Kidney (tissue), 14 donors: Measurements from ENCODE around the gene RPS6KA2. TPM values are rescaled to one million over a fixed set of nuclear protein-coding genes. Genes with fewer than 3 reads are reported as not detected.

Experiments used
- DNase-seq, 5 donors: peaks; one replicate each; pipeline ENCODE4 v3.0.0-alpha.2; 2013 to 2020
- FAIRE-seq: peaks from 2 replicates; lab custom pipeline; 2012; peaks lifted over from hg19 to GRCh38; lab: Jason Lieb, UNC
- H3K27ac ChIP-seq, 2 donors: one replicate each; pipeline ENCODE4 v1.7.0; 2013; ENCODE audit warnings: low read depth in 2 of 2, low read length in 2 of 2, inconsistent platforms in 1 of 2
- H3K27me3 ChIP-seq: one replicate; pipeline ENCODE4 v1.7.1; 2013; ENCODE audit warnings: low read length, inconsistent platforms; ENCODE audit not compliant: control insufficient read depth, insufficient read depth
- H3K36me3 ChIP-seq, 3 donors: one replicate each; pipeline versions ENCODE4 v1.7.0 to v1.7.1; 2013; ENCODE audit warnings: low read length in 3 of 3, control low read depth in 1 of 3, inconsistent platforms in 1 of 3; ENCODE audit not compliant: insufficient read depth in 3 of 3, control insufficient read depth in 2 of 3
- H3K4me1 ChIP-seq, 3 donors: one replicate each; pipeline versions ENCODE4 v1.7.0 to v1.7.1; 2013; ENCODE audit warnings: low read length in 3 of 3, inconsistent platforms in 1 of 3, low read depth in 1 of 3; ENCODE audit not compliant: control insufficient read depth in 2 of 3, insufficient read depth in 2 of 3
- H3K4me3 ChIP-seq, 3 donors: one replicate each; pipeline versions ENCODE4 v1.7.0 to v1.8.1; 2013; ENCODE audit warnings: low read length in 3 of 3, control low read depth in 1 of 3, inconsistent platforms in 1 of 3
- H3K9ac ChIP-seq, 3 donors: one replicate each; pipeline versions ENCODE4 v1.7.0 to v1.7.1; 2013; ENCODE audit warnings: low read length in 3 of 3, control low read depth in 1 of 3, inconsistent platforms in 1 of 3
- H3K9me3 ChIP-seq, 3 donors: one replicate each; pipeline versions ENCODE4 v1.7.0 to v1.7.1; 2013; ENCODE audit warnings: low read length in 3 of 3, control low read depth in 1 of 3, inconsistent platforms in 1 of 3; ENCODE audit not compliant: control insufficient read depth in 2 of 3, insufficient read depth in 1 of 3
- intact Hi-C: fragments of 100-400 bp; cut with DNase I; formaldehyde crosslinking; loops from one replicate; pipeline ENCODE4 v1.11.1; 2022
- polyA plus RNA-seq: library from polyadenylated mRNA; stranded (reverse); fragments of 350-450 nt; fragmentation: Illumina TruSeq; extraction: RNeasy Lipid Tissue Mini Kit (QIAGEN cat#74804); gene quantifications from one replicate; pipeline ENCODE4 v1.2.3, GENCODE V29; 2014; ENCODE audit warnings: low read depth, low replicate concordance; ENCODE audit not compliant: insufficient read depth
- total RNA-seq: library from RNA; stranded (reverse); fragmentation: NEBNext Ultra II Directional; extraction: Animal tissue kit (Norgen Biotek cat#: 25700); gene quantifications from one replicate; pipeline ENCODE4 v1.2.1, GENCODE V29; 2021
- TF ChIP-seq, protein P1 (sequence below): IDR thresholded peaks from 3 replicates; pipeline ENCODE4 v1.5.1; 2012; ENCODE audit warnings: mild to moderate bottlenecking, moderate library complexity, borderline replicate concordance; ENCODE audit not compliant: insufficient read depth; ENCODE audit errors: extremely low read depth
- donor health status: control.
- donor health status: control.
- donor health status: control.
- donor health status: control.
- donor health status: control.
- donor health status: DM: yes; HTN: yes; CAD: no.
- donor health status: Normal renal cell carcinoma (clear cell type).

RPS6KA2 gene
- total and polyA plus RNA-seq, 2 donors from 2014 or later, result 12.3 to 61.2 TPM

DNA sequence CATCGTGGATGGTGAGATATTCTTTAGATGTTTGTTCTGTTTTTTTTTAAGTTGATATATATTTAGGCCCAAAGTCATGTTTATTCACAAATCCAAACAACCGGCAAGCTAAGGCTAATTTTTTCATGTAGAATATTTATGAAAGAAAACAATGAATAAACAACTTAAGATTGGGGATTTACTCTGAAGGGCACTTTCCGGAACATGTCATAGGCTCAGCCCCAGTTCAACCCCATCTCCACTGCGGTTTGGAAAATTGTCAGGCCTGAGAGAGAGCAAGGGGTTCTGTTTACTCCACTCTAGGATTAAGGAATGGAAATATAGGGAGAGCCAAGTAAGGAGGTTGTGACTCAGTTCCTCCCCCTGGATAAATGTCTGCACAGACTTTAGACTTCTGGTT lies 18.3 kb downstream of the RPS6KA2 start:
- H3K9ac ChIP-seq, result no peak overlapping the region
- no peaks in the 10 kb centered on the region for H3K27me3 ChIP-seq
- peaks cover 0 to 2% (median 0%) of the 10 kb centered on the region in 3 donors for H3K4me1 ChIP-seq
- no peaks in the 10 kb centered on the region for H3K36me3 ChIP-seq
- no peak overlapping the region for H3K27ac ChIP-seq
- FAIRE-seq (no peak), DNase-seq (no peak)
- H3K9me3 ChIP-seq, result no peaks in the 10 kb centered on the region
- H3K4me3 ChIP-seq, result no peak overlapping the region
- TF ChIP-seq, protein P1, sequence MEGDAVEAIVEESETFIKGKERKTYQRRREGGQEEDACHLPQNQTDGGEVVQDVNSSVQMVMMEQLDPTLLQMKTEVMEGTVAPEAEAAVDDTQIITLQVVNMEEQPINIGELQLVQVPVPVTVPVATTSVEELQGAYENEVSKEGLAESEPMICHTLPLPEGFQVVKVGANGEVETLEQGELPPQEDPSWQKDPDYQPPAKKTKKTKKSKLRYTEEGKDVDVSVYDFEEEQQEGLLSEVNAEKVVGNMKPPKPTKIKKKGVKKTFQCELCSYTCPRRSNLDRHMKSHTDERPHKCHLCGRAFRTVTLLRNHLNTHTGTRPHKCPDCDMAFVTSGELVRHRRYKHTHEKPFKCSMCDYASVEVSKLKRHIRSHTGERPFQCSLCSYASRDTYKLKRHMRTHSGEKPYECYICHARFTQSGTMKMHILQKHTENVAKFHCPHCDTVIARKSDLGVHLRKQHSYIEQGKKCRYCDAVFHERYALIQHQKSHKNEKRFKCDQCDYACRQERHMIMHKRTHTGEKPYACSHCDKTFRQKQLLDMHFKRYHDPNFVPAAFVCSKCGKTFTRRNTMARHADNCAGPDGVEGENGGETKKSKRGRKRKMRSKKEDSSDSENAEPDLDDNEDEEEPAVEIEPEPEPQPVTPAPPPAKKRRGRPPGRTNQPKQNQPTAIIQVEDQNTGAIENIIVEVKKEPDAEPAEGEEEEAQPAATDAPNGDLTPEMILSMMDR, result no peak
- intact Hi-C loops, result no loop called here

DNA sequence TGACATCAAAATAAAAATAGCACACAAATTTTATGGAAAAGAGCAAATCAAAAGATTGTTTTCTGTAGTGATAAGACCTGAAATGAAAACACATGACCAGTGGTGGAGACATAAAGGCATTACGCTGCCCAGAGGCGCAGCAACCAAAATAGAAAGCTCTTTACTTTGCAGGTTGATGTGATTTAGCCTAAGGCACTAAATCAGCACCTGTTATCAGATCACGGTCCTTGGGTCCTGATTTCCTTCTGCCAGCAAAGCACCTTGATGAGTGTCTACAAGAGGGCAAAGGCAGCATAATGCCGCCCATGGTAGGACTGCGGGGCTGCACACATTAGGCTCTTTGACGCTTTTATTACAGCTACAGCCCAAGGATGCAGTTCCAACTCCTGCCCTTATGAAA lies 21.3 kb downstream of the RPS6KA2 start:
- FAIRE-seq (no peak), DNase-seq (no peak)
- Histone ChIP-seq H3K4me1 (peaks cover 0 to 2% (median 0%) of the 10 kb centered on the region in 3 donors), H3K9ac (no peak overlapping the region), H3K9me3 (no peaks in the 10 kb centered on the region), H3K36me3 (no peaks in the 10 kb centered on the region), H3K27me3 (no peaks in the 10 kb centered on the region), H3K27ac (no peak overlapping the region), H3K4me3 (no peak overlapping the region)
- TF ChIP-seq, protein P1, result no peak
- intact Hi-C loops, result no loop called here

DNA sequence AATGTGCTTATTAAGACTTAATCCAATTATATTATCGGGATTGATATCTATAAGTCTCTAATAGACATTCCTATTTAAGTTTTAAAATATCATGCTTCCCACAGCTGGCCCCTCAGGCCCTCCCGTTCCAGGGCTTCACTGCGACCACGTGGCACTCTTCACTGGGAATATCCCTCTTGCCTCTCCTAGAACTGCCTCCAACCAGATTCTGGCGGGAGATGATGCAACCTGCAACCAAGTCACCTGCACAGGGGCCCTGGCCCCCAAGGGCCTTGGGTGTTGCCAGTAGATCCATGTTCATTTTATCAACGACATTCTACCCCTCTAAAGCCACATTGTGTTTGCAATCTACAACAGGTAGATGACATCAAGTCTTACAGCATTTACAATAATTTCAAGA lies 22.1 kb downstream of the RPS6KA2 start:
- H3K27me3 ChIP-seq, result no peaks in the 10 kb centered on the region
- H3K36me3 ChIP-seq, result no peaks in the 10 kb centered on the region
- no peak overlapping the region for H3K4me3 ChIP-seq
- no peak overlapping the region for H3K27ac ChIP-seq
- FAIRE-seq (no peak), DNase-seq (no peak)
- intact Hi-C loops, result no loop called here
- TF ChIP-seq, protein P1, result no peak
- H3K9me3 ChIP-seq, result no peaks in the 10 kb centered on the region
- peaks cover 0 to 2% (median 0%) of the 10 kb centered on the region in 3 donors for H3K4me1 ChIP-seq
- H3K9ac ChIP-seq, result no peak overlapping the region

DNA sequence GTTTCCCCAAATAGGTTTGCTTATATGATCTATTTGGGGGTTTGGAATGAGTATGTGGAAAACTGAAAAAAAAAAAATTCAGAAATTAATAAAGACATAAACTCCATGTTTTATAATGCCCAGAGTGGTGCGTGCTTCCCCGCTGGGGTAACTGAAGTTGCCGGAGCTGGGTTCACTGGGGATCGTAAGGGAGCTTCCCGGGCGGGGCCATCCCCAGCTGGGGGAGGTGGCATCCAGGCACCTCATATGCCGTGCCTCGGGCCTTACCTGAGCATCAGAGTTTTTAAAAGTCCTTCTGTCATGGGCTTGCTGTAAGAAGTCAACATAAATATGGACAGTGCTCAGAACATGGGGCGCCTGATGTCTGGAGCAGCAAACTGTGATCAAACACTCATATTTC lies 22.7 kb downstream of the RPS6KA2 start:
- DNase-seq (no peak), FAIRE-seq (no peak)
- TF ChIP-seq, protein P1, result no peak
- Histone ChIP-seq H3K4me3 (no peak overlapping the region), H3K36me3 (no peaks in the 10 kb centered on the region), H3K4me1 (peaks cover 0 to 2% (median 0%) of the 10 kb centered on the region in 3 donors), H3K9me3 (no peaks in the 10 kb centered on the region), H3K9ac (no peak overlapping the region), H3K27me3 (no peaks in the 10 kb centered on the region), H3K27ac (no peak overlapping the region)
- intact Hi-C loops, result no loop called here
